Adipocyte (in vitro differentiated cells): ENCODE measurements around the gene UTS2B.
A peak's percentile ranks its signal among the peaks of the same experiment; 100 is the strongest.

Source experiments
- DNase-seq: peaks from one replicate; pipeline ENCODE4 v3.0.0-alpha.2; 2015; ENCODE audit warnings: low read depth
- H3K27me3 ChIP-seq: replicated peaks from 2 replicates; pipeline ENCODE4 v1.7.0; 2013; ENCODE audit warnings: mild to moderate bottlenecking, low read length, moderate library complexity; ENCODE audit not compliant: control insufficient read depth, insufficient read depth
- H3K36me3 ChIP-seq: 2 replicates; pipeline ENCODE4 v1.7.0; 2013; ENCODE audit warnings: low read length, mild to moderate bottlenecking, moderate library complexity; ENCODE audit not compliant: control insufficient read depth, insufficient read depth, severe bottlenecking
- H3K4me1 ChIP-seq: 2 replicates; pipeline ENCODE4 v1.7.0; 2013; ENCODE audit warnings: mild to moderate bottlenecking, low read length, moderate library complexity; ENCODE audit not compliant: control insufficient read depth, insufficient read depth
- H3K4me3 ChIP-seq: 2 replicates; pipeline ENCODE4 v1.7.0; 2013; ENCODE audit warnings: mild to moderate bottlenecking, low read length, moderate library complexity
- H3K9ac ChIP-seq: 2 replicates; pipeline ENCODE4 v1.7.0; 2013; ENCODE audit warnings: mild to moderate bottlenecking, low read length, moderate library complexity
- H3K9me3 ChIP-seq: 2 replicates; pipeline ENCODE4 v1.7.0; 2013; ENCODE audit warnings: mild to moderate bottlenecking, low read length, moderate library complexity; ENCODE audit not compliant: control insufficient read depth

Gene UTS2B

DNA sequence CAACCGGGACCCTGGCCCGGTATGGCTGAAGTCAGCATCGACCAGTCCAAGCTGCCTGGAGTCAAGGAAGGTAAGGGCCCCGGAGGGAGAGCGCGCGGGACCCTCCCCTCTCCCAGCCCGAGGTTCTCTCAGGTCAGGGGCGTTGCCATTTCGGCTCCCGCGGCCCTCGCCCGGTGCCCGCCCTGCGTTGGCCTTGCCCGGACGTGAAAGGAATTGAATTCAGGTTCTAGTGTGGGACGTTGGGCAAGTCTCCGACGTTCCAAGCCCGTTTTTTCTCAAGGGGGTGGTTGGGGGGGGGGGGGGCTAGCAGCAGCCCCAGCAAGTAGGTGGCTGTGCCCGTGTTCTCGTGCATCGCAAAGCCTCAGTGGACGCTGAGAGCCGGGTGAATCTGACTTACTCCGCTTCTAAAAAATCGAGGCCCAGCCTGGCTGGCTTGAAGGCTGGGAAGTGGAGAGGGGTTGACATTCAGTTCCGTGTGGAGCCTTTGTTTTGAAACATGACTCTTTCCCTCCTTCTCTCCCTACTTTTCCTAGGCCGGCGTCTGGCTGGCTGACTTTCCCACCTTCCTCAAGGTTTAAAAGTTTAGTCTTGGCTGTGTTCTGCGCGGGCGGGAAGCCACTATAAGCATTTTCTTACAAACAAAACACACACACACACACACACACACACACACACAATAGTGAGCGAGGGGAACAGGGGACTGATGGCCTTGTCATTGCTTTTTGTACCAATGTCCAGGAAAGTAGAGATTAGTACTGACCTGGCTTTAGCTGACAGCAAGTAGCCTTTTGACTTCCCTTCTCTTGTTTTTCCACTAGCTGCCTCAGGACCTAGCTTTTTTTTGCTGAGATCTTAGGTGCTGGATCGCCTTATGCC, at the start of gene UTS2B:
TSS of gene UTS2B (minus strand) at position 873 of the 876 bp plus-strand sequence. CDS start 48,337 bp downstream, outside the sequence.
- peak within 1 kb of the TSS; percentile 92 for H3K9ac ChIP-seq
- no peaks in the 10 kb centered on the region for H3K36me3 ChIP-seq
- H3K4me3 ChIP-seq = peak within 1 kb of the TSS; percentile 93
- peak; percentile 69 for DNase-seq
- H3K9me3 ChIP-seq = no peaks in the 10 kb centered on the region
- H3K4me1 ChIP-seq = peaks cover 38% of the 10 kb centered on the region
- H3K27me3 ChIP-seq = no peaks in the 10 kb centered on the region

DNA sequence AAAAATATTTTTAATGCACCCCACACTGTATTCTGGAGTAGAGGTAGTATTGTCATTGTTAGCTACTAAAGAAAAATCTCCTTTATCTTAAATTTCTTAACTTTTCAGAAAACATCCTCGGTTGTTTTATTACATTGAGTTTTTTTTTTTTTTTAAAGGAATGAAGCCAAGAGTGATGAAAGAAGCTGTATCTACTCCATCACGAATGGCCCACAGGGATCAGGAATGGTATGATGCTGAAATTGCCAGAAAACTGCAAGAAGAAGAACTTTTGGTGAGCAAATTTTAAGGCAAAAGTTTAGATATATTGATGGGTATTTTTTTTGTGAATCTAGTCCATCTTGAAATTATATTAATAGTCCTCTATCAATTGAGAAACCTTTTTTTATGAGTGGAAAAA, 49.7 kb upstream of the UTS2B start:
- H3K4me1 ChIP-seq = peaks cover 66% of the 10 kb centered on the region
- no peak overlapping the region for H3K4me3 ChIP-seq
- DNase-seq = peak; percentile 54
- no peaks in the 10 kb centered on the region for H3K27me3 ChIP-seq
- peak overlapping the region; percentile 39 for H3K9ac ChIP-seq
- peaks cover 48% of the 10 kb centered on the region for H3K36me3 ChIP-seq
- no peaks in the 10 kb centered on the region for H3K9me3 ChIP-seq

DNA sequence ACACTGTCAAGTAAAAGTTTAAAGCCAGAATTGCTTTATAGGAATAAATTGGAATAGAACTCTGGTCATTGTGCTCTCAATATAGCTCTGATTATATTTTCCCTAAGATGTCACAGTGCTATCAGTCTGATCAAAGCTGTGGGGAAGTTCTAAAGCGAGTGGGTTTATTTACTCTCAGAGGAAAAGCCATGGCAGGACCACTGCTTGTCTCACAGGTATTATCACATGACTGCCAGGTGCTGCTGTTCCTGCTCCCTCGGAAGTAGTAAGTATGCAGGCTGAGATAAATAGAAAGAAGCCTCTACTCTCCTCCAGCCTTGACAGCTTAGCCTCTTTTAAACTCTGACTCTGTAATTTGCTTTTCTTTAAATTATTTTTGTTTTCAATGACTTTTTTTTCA, 49.1 kb upstream of the UTS2B start:
- Histone ChIP-seq H3K4me1 (peaks cover 66% of the 10 kb centered on the region), H3K4me3 (no peak overlapping the region), H3K27me3 (no peaks in the 10 kb centered on the region), H3K36me3 (peaks cover 52% of the 10 kb centered on the region), H3K9me3 (no peaks in the 10 kb centered on the region), H3K9ac (peak overlapping the region; percentile 39)
- no peak for DNase-seq

DNA sequence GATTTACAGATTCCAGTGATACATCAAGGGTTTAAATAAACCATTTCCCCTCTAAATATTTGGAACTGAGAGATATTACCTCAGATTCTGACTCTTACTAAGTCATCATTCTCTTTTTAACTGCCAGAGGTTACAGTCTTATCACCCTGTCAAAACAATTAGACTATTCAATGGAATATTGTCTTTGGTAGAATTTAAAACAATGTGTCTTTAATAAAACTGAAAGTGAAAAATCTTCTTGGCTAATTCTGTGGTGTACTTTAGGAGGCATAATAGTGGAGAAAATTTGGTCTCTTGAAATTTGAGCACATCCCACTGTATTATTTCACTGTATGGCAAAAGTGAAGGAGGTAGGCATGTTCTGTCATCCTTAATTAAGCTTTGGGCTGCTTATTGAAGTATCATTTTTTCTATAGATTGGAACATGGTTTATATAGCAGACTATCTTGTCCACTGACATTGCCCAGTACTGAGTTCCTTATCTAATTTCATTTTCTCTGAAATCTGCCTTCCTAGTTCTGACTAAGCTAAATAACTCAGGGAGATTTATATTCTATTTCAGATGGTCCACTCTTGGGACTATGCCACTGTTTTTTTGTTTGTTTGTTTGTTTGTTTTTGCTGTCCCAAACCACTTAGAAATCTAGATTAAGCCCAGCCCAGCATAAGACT, 48.0 kb upstream of the UTS2B start:
- peaks cover 60% of the 10 kb centered on the region for H3K4me1 ChIP-seq
- peak; percentile 30 for DNase-seq
- no peaks in the 10 kb centered on the region for H3K9me3 ChIP-seq
- H3K4me3 ChIP-seq = no peak overlapping the region
- peak overlapping the region; percentile 39 for H3K9ac ChIP-seq
- H3K27me3 ChIP-seq = no peaks in the 10 kb centered on the region
- H3K36me3 ChIP-seq = peaks cover 45% of the 10 kb centered on the region

DNA sequence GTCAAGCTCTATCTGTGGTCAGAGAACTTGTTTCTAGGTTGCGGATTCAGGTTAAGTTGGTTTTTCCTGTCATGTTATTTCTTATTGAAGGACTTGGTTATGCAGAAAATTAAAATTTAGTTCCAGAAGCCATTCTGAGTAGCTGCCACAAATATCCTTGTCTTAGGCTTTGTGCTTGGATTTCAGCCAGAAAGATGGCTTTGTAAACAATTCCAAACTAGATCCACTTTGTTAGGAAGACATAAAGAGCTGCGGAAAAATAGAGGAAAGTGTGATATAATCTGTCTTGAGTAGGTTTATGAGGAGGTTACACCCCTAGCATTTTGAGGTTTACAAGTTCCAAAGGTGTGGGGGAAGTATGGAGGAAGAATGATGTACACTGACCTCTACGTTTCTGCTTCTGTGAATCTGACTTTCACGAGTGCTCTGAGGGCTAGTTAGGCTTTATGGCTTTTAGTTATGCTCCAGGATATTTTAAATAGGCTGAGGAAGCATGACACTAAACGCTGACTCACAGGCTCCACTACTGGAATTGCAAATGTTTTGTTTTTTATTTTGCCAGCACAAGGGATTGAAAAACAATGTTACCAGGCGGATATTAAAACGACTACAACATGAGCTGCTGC, 46.3 kb upstream of the UTS2B start:
- H3K4me3 ChIP-seq = peak overlapping the region; percentile 52
- H3K9me3 ChIP-seq = no peaks in the 10 kb centered on the region
- H3K27me3 ChIP-seq = no peaks in the 10 kb centered on the region
- H3K9ac ChIP-seq = peak overlapping the region; percentile 72
- H3K4me1 ChIP-seq = peaks cover 48% of the 10 kb centered on the region
- peaks cover 31% of the 10 kb centered on the region for H3K36me3 ChIP-seq
- peak; percentile 86 for DNase-seq

- H3K4me3 ChIP-seq = no peak overlapping the region
- peaks cover 40% of the 10 kb centered on the region for H3K36me3 ChIP-seq
- peaks cover 35% of the 10 kb centered on the region for H3K4me1 ChIP-seq
- DNase-seq = no peak
- no peaks in the 10 kb centered on the region for H3K9me3 ChIP-seq
- H3K27me3 ChIP-seq = no peaks in the 10 kb centered on the region
- no peak overlapping the region for H3K9ac ChIP-seq
Measured at GRCh38 chr3:191373327-191373726, 43.0 kb upstream of the UTS2B start.

GRCh38 chr3:191372122-191372521, 41.8 kb upstream of the UTS2B start:
- Histone ChIP-seq H3K36me3 (peaks cover 44% of the 10 kb centered on the region), H3K4me1 (peaks cover 23% of the 10 kb centered on the region), H3K9me3 (no peaks in the 10 kb centered on the region), H3K9ac (no peak overlapping the region), H3K4me3 (no peak overlapping the region), H3K27me3 (no peaks in the 10 kb centered on the region)
- DNase-seq = no peak

DNA sequence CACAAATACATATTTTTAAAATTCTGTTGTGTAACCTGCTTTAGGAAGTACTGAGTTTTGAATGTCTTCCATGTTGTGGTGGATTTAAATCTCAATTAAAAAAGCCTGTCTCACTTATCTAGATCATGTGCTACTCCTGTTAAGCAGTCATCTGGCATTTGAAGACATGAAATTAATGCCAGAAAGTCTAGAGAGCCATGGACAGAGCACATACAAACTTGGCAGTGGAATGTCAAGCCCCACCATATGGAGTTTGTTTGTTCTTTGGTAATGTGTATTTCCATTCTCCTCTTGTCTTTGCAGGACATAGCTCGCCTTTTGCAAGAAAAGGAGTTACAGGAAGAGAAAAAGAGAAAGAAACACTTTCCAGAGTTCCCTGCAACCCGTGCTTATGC, 39.3 kb upstream of the UTS2B start:
- no peaks in the 10 kb centered on the region for H3K27me3 ChIP-seq
- H3K4me3 ChIP-seq = no peak overlapping the region
- H3K36me3 ChIP-seq = peaks cover 52% of the 10 kb centered on the region
- DNase-seq = peak; percentile 89
- H3K9me3 ChIP-seq = no peaks in the 10 kb centered on the region
- peaks cover 11% of the 10 kb centered on the region for H3K4me1 ChIP-seq
- H3K9ac ChIP-seq = no peak overlapping the region

DNA sequence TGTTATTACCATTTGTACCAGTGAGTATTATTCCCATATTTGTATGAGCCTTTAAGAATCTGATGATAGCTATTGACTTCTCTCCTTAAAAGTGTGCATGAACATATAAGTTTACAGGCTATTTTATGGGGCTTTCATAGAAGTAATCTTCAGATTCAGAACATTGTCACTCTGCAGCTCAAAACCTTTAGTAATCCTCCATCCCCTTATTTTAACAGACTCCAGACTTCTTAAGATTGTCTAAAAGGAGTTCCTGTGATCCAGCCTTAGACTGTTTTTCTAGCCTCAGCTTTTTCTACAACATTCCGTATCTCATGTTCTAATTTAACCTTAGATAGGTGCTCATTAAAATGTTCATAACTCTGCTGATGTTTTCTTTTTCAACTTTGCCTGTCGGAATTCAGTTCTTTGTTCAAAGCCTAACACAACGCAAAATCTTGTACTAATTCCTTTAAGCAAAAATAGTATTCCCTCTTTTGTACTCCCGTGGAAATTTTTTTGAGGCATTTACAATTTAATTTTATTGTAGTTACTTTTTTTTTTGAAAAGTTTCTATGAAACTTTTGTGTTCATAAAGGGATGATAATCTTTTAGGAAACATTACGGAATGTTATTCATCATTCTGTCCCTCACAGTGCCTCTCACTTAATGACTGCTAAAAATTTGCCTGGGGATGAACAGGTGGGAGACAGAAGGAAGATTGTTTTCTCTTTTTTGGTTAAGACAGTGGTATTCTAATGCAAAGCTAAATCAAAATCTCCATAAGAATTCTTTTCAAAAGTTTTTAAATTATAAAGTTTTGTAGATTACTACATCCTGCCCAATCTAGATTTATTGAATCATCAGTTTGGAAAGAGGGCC, 38.7 kb upstream of the UTS2B start:
- Histone ChIP-seq H3K36me3 (peaks cover 54% of the 10 kb centered on the region), H3K27me3 (no peaks in the 10 kb centered on the region), H3K9ac (no peak overlapping the region)

DNA sequence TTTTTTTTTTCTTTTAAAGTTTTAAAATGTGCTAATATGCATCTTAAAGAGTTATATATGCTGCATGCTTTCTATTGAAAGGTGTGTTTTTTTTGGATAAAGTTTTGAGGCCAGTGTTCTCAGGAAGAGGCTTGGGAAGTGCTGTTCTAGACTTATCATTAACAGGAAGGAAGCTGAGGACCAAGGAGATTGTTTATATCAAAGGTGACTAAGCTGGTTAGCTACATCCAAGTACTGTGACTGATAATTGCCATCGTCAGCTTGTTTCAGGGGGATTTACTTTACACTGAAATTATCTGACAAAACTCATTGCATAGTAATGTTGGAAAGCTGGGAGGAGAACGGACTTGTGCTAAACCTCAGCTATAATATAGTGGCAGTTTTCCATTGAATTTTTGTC, 36.3 kb upstream of the UTS2B start:
- Histone ChIP-seq H3K4me1 (peaks cover 11% of the 10 kb centered on the region), H3K9me3 (no peaks in the 10 kb centered on the region), H3K27me3 (no peaks in the 10 kb centered on the region), H3K9ac (no peak overlapping the region), H3K4me3 (no peak overlapping the region), H3K36me3 (peaks cover 72% of the 10 kb centered on the region)
- peak; percentile 19 for DNase-seq

More for the DNA sequence above, 38.7 kb upstream of the UTS2B start:
- Histone ChIP-seq H3K4me1 (peaks cover 11% of the 10 kb centered on the region), H3K9me3 (no peaks in the 10 kb centered on the region), H3K4me3 (no peak overlapping the region)
- DNase-seq = no peak
